C4-2B (cell line): Measurements from ENCODE around the gene LPCAT2.

ENCODE experiments used
- H3K27ac ChIP-seq: fragments of 450-650 bp; 2 replicates; pipeline ENCODE4 v1.5.1; 2017
- CTCF ChIP-seq: fragments of 450-650 bp; conservative IDR thresholded peaks from 2 replicates; pipeline ENCODE4 v1.5.1; 2017; ENCODE audit warnings: mild to moderate bottlenecking
- ZFX ChIP-seq: fragments of 450-650 bp; IDR thresholded peaks from 2 replicates; pipeline ENCODE4 v1.6.1; 2017

Gene LPCAT2

GRCh38 chr16:55475919-55476318 lies 33.0 kb upstream of the LPCAT2 start:
- H3K27ac ChIP-seq: no peak overlapping the region
- TF ChIP-seq ZFX (no peak), CTCF (no peak)

GRCh38 chr16:55476625-55477533 lies 32.0 kb upstream of the LPCAT2 start:
- no peak overlapping the region for H3K27ac ChIP-seq
- no peak for TF ChIP-seq ZFX
- no peak for TF ChIP-seq CTCF

GRCh38 chr16:55477736-55478135 lies 31.1 kb upstream of the LPCAT2 start:
- TF ChIP-seq CTCF: no peak
- no peak overlapping the region for H3K27ac ChIP-seq

GRCh38 chr16:55478827-55479429 lies 29.9 kb upstream of the LPCAT2 start, which contains the start of gene MMP2:
Gene MMP2, plus strand, starts transcription at chr16:55479198. Its CDS starts 282 bp downstream, at chr16:55479480.
- TF ChIP-seq ZFX (no peak), CTCF (no peak)
- no peak within 1 kb of the TSS for H3K27ac ChIP-seq

GRCh38 chr16:55479430-55480140 lies 29.3 kb upstream of the LPCAT2 start:
- TF ChIP-seq CTCF (no peak), ZFX (no peak)
- H3K27ac ChIP-seq: no peak overlapping the region

- no peak overlapping the region for H3K27ac ChIP-seq
- TF ChIP-seq ZFX: no peak
- TF ChIP-seq CTCF: no peak
These were observed 28.6 kb upstream of the LPCAT2 start for GRCh38 chr16:55480228-55480655.
